HG03175 (cell line): ENCODE data around the gene CCDC73.
"Not testable (repeated sequence)": the region's sequence is repeated elsewhere in the genome, so short reads cannot be mapped to it uniquely, and the experiment has no call there.

ENCODE experiments used
- ATAC-seq: cut with Tn5 transposase; IDR thresholded peaks from one replicate; pipeline ENCODE4 v1.9.1; 2021; ENCODE audit warnings: mild to moderate bottlenecking, moderate library complexity; ENCODE audit not compliant: unreplicated experiment

The CCDC73 gene

DNA sequence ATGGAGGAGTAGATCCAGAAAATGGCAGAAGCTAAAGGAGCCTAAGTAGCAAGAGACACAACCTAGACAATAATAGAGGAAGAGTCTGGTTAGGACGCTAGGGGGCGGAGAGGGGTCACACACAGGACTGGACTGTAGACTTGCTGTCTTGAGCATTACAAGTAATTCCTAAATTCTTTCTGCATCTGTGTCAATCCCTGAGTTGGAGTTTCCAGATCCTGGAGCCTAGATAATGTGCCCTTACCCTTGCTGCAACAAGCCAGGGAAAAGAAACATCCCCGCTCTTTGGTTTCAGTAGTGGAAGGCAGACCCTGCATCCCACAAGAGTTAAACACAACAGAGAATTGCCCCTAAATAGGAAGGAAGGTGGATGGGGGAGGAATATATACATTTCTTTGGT, 14.9 kb upstream of the CCDC73 start:
- ATAC-seq = peak; percentile 95

DNA sequence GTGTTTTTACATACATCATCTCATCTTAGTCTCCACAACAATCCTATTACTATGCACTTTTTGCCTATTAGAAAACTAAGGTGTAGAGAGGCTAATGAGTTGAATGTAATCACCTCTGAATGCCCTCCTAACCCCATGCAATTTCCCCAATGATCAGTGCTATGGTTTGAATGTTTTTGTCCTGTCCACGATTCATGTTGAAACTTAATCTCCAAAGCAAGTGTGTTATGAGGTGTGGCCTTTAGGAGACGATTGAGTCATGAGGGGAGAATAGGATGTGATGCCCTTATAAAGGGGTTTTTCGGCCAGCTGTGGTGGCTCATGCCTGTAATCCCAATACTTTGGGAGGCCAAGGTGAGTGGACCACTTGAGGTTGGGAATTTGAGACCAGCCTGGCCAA, 2.0 kb upstream of the CCDC73 start:
- ATAC-seq = no peak

DNA sequence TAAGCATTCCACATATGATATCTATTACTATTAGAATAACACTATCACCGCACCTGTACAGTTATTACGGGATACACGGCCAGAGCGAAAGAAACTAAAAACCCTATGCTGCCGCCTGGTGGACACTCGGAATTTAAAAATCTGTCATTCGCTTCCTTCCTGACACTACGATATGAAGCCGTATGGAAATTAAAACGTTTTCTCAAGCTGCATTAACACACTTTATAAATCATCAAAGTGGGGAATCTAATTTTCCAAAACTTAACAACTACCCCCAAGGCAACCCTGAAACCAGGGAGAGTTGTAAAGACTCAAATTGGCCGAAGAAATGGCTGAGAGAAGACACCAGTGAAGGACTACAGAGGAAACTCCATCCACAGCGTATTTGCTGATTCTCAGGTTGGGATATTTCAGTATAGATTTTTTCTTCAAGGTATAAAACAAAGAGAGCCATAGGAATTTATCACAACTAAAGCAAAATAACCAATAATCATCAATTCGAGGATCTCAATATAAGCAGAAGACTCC, 1.4 kb downstream of the CCDC73 start:
- ATAC-seq = no peak

DNA sequence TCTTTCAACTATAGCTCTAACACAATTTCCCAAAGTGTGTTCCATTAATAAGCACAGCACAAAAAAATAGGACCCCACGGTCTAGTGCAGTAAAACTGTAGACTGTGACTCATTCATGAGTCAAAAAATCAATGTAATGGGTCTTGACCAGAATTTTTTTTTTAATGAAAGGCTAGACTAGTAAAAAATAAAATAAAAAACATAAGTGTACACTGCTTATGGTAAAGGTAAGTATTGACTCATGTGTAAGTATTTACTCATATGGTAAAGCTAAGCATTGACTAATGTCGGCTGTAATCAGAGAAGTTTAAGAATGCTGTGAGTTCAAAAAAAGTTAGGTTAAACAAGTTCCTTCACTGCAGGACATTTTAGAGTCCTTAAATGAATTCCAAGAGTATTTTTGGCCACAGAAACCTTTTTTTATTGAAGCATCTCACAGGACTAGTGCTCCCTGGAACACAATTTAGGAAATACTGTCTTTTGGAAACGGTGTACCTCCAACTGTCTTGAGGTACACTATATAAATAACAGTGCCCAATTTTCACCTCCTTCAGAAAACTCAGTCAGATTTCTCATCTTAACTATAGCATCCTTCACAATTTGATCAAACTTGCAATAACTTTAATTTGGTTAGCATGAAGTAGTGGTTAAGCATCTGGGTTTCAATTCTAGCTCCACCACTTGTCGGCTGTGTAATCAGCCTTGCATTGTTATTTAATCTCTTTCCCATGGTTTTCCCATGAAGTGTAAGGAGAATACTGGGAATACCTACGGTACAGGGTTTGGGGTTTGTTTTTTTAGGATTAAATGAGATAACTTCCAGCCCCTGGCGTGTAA, 2.1 kb downstream of the CCDC73 start:
- ATAC-seq = no peak

DNA sequence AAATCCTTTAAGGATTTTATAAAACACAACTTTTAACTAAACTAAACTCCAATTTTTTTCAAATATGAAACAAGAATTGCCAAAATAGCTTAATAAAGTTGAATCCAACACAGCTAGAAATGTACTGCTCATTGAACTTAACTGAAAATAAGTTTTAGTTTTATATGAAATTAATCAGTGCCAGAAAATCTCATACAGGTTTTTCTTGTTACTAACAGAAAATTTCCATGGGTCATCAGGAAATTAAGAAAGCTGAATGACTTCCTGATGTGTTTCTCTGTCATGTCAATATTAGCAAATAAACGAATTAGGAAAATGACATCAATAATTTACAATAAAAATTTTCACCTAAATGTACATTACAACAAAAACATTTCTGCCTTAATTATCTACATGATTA, 3.5 kb downstream of the CCDC73 start:
- ATAC-seq = no peak

DNA sequence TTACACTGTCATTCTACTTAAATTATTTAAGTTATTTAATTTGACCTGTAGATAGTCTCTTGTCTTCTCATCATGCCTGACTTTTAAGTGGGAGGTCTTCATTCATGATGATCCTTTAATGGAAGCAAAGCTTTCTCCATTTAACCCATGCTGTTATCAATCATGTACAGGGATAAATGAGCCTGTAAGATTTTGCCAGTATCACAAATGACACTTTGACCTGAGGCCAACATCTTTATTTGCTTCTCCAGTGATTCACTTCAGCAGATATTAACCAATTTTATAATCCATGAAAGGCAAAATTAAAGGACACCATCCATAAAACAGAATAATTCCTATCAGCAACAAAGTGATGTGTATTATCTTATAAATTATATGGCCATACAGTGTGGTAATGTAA, 7.7 kb downstream of the CCDC73 start:
- ATAC-seq = no peak

DNA sequence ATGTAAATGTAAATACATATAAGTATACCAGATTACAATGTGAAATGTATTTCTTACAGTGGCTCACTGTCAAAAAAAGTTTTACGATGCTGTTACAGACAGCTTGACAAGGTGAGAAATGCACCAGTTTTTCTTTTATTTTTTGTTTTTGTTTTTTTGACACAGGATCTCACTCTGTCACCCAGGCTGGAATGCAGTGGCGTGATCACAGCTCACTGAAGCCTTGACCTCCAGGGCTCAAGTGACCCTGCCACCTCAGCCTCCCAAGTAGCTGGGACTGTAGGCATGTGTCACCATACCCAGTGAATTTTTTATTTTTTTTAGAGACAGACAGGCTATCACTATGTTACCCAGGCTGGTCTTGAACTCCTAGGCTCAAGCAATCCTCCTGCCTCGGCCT, 9.2 kb downstream of the CCDC73 start:
- ATAC-seq = no peak

DNA sequence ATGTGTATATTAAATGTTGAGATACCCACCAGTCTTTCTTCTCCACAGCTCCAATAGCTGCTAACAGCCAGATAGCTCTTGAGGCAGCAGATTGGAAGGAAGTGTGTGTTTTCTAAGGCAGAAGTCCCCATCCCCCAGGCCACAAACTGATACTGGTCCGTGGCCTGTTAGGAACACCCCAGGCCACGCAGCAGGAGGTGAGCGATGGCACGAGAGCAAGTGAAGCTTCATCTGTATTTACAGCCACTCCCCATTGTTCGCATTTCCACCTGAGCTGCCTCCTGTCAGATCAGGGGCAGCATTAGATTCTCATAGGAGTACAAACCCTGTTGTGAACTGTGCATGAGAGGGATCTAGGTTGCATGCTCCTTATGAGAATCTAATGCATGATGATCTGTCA, 12.7 kb downstream of the CCDC73 start:
- ATAC-seq = no peak

DNA sequence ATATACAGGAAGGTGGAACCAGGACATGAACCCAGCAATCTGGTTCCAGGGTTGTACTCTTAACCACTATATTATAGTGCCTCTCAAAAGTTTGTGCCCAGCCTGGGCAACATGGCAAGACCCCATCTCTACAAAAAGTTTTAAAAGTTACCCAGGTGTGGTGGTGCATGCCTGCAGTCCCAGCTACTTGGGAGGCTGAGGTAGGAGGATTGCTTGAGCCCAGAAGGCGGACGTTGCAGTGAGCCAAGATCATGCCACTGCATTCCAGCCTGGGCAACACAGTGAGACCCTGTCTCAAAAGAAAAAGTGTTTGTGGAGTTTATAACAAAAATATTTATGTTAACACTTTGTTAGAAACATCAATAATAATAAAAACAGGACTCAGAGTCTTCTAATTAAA, 13.6 kb downstream of the CCDC73 start:
- not testable (repeated sequence) for ATAC-seq

DNA sequence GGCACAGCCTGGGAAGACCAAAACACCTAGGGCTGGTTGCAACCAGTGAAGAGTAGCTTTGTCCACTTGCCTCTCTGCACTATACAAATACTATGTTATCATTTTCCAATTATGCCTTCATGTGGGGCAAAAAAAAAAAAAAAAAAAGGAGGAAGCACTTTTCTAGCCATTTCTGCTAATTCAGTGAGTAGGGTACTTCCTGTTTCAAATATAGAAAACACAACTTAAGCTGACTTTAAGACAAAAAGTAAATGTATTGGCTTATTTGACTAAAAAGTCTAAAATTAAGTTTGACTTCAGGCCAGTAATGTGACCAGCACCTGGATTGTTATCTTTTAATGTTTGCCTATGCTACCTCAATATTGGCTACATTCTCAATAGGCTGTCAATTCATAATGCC, 15.3 kb downstream of the CCDC73 start:
- no peak for ATAC-seq

DNA sequence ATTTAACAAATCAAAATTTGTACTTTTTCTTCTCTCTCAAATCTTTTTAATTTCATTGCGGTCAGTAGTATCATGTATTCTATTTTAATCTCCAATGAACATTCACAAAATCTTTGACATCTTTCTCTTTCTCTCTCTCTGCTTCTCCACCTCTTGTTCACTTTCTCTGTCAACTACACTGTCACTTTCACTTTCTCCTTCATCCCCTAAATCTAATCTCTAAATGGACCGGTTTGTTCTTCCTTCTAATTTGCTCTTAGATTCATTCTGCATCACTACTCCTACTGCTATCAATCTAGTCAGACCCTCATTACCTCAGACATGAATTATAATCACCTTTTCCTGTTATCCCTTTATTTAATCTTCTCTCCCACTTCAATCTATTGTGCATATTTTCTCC, 18.6 kb downstream of the CCDC73 start:
- ATAC-seq = no peak

DNA sequence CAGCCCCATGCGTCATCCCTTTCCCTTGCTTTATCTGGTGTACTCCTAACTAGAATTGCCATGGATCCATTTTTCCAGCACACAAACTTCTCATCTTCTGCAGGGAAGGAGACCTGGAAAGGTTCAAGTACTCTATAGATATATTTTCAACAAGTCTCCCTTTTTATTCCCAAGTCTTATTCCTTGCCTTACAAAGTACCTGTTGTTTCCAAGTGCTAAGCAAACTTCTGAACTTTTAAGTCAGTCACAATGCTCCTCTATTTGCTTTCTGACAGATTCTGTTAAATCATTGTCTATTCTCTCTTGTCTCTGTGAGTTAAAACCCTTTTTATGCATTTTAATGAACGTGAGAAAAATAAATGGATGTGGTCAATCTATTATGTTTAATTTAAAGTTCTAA, 20.4 kb downstream of the CCDC73 start:
- ATAC-seq = no peak

DNA sequence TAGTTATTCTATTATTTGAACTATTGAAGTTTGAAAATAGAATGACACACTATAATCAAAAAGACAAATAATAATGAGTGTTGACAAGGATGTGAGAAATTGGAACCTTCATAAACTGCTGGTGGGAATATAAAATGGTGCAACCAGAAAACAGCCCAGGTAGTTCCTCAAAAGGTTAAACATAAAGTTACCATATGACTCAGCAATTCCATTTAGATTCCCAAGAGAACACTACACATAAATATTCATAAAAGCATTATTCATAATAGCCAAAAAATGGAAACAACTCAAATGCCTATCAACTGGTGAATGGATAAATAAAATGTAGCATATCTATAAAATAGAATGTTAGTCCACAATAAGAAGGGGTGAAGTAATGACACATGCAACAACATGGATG, 21.7 kb downstream of the CCDC73 start:
- no peak for ATAC-seq

DNA sequence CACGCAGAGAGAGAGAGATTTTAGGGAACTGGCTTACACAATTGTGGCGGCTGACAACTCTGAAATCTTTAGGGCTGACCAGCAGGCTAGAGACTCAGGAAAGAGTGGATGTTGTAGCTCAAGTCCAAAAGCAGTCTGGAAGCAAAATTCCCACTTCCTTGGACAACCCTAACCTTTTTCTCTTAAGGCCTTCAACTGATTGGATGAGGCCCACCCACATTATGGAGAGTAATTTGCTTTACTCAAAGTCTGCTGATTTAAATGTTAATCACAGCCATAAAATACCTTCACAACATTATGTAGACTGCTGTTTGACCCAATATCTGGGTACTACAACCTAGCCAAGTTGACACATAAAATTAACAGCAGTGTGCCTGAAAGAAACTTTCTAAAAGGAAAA, 32.7 kb downstream of the CCDC73 start:
- not testable (repeated sequence) for ATAC-seq

DNA sequence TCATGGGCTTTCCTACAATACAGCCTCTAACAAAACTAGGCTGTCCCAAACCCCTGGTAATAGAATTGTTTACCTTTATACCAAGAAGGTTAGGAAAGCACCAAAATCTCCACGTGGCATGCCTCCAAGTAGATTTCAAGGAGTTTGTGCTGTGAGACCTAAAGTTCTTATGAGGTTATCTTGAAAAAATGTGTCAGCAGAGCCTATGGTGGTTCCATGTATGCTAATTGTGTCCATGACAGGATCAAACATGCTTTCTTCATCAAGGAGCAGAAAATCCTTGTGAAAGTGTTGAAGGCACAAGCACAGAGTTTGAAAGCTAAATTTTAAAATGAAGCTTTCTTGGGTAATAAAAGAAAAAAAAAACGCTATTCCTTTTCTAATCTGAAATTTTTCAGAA, 36.2 kb downstream of the CCDC73 start:
- no peak for ATAC-seq

DNA sequence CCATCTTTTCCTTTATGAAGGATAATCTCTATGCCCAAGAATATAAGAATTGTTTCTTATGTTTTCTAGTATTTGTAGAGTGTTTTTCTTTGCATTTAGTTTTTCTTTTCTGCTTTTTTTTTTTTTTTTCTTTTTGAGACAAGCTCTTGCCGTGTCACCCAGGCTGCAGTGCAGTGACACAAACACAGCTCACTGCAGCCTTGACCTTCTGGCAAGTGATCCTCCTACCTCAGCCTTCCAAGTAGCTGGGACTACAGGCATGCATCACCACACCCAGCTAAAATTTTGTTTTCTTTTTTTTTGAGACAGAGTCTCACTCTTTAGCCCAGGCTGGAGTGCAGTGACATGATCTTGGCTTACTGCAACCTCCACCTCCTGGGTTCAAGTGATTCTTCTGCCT, 41.3 kb downstream of the CCDC73 start:
- ATAC-seq = not testable (repeated sequence)

DNA sequence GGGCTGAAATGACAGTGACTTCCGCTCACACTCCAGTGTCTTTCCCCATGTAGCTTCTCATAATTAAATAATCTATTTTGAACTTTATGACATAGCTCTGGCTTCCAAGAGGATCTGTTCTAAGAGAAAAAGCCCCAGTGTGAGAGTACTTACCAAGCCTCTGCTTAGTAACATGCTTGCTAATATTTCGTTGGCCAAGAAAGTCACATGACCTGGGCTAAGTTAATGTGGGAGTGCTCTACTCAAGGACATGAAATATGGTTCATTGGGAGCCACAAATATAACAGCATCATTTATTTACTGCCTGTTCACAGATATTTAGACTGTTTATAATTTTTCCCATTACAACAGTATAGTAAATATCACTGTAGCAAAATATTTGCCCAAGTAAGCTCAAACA, 42.5 kb downstream of the CCDC73 start:
- ATAC-seq = no peak

DNA sequence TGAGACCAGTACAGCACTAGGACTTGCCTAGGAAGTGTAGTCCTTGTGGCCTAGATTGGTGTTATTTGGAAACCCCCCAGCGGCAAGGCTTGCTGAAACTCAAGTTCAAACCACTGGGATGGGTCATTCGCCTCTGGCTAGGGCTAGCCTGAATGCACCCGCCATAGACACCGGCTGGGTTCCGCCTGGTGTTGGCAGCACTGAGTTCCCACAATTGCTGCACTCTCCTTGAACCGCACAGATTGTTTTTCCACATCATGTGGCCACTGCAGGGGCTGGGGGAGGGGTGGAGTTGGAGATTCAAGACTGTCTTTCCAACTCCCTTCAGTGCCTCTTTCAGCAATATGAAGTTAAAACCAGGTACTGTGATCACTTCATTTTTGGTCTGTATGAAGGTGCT, 43.1 kb downstream of the CCDC73 start:
- no peak for ATAC-seq

DNA sequence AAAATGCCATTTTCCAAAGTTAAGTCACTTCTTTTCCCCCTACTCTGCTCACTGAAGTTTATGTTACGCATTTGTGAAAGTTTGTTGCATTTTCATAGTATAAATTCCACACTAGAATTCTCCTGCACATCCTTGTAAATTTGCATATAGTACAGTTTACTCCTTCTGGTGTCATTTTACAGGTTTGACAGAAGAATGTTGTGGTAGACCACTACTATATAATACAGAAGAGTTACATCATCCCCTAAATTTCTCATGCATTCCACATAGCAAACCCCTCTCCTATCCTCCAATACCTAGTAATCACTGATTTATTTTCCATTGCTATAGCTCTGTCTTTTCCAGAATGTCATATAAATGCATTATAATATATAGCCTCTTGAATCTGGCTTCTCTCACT, 64.5 kb downstream of the CCDC73 start:
- no peak for ATAC-seq

DNA sequence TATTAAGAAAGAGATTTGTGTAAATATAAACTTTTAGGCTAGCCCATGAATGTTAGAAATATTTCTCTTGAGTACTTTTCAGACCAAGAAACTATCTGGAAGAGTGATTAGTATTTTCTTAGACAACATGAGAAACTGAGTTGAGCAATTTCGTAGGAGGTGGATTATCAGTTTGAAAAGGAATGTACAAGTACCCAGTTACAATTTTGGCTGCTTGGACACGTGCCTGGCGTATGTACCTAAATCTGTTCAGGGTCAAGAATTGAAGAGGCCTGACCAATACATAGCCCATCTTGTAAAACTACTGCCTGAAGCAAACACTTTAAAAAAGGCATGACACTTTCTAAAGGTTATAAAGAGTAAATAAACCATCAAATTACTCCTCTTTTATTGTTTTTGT, 71.1 kb downstream of the CCDC73 start:
- no peak for ATAC-seq

DNA sequence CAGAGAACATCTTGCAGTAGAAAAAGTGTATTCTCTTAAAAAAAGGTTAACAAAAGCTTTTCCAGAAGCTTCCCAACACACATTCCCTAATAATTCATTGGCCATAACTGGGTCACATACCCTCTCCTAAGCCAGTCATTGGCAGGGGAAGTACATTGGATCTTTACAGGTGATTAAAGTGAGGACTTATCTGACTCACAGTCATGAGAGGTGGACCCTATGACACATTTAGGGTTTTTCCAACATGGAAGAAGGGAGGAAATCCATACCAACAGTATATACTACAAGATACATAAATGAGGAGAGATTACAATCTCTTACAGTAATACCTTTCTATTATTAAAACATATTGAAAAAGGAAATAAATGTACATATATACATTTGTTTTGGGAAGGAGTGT, 72.2 kb downstream of the CCDC73 start:
- ATAC-seq = no peak

DNA sequence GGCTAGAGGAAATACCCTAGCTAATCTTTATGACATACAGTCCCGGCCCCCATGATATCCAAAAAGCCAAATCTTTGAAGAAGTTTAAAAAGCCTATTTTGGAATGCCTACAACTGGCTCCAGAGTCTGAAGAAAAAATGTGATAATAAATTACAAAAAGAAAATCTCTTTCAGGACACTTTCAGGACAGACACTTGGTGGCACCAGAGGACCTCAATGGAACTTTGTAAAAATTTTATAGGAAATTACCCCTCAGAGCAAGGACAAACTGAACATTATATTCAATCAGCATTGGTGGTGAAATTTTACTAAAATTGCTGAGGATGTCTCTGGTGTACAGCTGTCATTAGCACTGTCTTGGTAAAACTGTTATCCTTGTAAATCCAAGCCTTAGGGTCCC, 81.0 kb downstream of the CCDC73 start:
- ATAC-seq = no peak

DNA sequence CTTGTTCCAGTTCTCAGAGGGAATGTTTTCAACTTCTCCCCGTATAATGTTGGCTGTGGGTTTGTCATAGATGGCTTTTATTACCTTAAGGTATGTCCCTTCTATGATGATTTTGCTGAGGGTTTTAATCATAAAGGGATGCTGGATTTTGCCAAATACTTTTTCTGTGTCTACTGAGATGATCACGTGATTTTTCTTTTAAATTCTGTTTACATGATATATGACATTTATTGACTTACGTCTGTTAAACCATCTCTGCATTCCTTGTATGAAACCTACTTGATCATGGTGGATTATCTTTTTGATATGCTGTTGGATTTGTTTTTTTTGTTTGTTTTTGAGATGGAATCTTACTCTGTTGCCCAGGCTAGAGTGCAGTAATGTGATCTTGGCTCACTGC, 85.5 kb downstream of the CCDC73 start:
- not testable (repeated sequence) for ATAC-seq
